Measurements from ENCODE around the gene LDAH.

LDAH gene

GRCh38 chr2:20691076-20691734, 131.7 kb downstream of the LDAH start:
- Histone ChIP-seq H3K4me2 (ENCODE audit: low read length) (no peak overlapping the region), H3K79me2 (no peaks in the 10 kb centered on the region), H3K4me1 (no peaks in the 10 kb centered on the region), H3K9ac (no peak overlapping the region), H2AFZ (no peak overlapping the region), H3K27me3 (ENCODE audit: control insufficient read depth, insufficient read depth, low read length) (no peaks in the 10 kb centered on the region), H3K4me3 (ENCODE audit: low read depth, low read length) (no peak overlapping the region), H3K36me3 (ENCODE audit: control insufficient read depth, insufficient read depth, low read length) (no peaks in the 10 kb centered on the region), H3K27ac (no peak overlapping the region), H3K9me3 (ENCODE audit: control insufficient read depth, low read length) (no peaks in the 10 kb centered on the region)
- no peak for TF ChIP-seq CTCF (IDR thresholded peaks at IDR 0.05)

GRCh38 chr2:20689428-20690264, 133.3 kb downstream of the LDAH start:
- H3K4me3 ChIP-seq (ENCODE audit: low read depth, low read length), result no peak overlapping the region
- H3K9ac ChIP-seq, result no peak overlapping the region
- no peaks in the 10 kb centered on the region for H3K4me1 ChIP-seq
- no peaks in the 10 kb centered on the region for H3K79me2 ChIP-seq
- no peak overlapping the region for H2AFZ ChIP-seq
- no peak overlapping the region for H3K4me2 ChIP-seq (ENCODE audit: low read length)
- no peaks in the 10 kb centered on the region for H3K27me3 ChIP-seq (ENCODE audit: control insufficient read depth, insufficient read depth, low read length)
- H3K9me3 ChIP-seq (ENCODE audit: control insufficient read depth, low read length), result no peaks in the 10 kb centered on the region
- no peak for TF ChIP-seq CTCF (IDR thresholded peaks at IDR 0.05)
- no peak overlapping the region for H3K27ac ChIP-seq
- H3K36me3 ChIP-seq (ENCODE audit: control insufficient read depth, insufficient read depth, low read length), result no peaks in the 10 kb centered on the region

GRCh38 chr2:20687260-20687832, 135.6 kb downstream of the LDAH start:
- no peak overlapping the region for H3K27ac ChIP-seq
- H3K36me3 ChIP-seq (ENCODE audit: control insufficient read depth, insufficient read depth, low read length), result no peaks in the 10 kb centered on the region
- H3K9ac ChIP-seq, result no peak overlapping the region
- TF ChIP-seq CTCF (IDR thresholded peaks at IDR 0.05), result no peak
- H3K27me3 ChIP-seq (ENCODE audit: control insufficient read depth, insufficient read depth, low read length), result no peaks in the 10 kb centered on the region
- H3K79me2 ChIP-seq, result no peaks in the 10 kb centered on the region
- H3K4me2 ChIP-seq (ENCODE audit: low read length), result no peak overlapping the region
- no peak overlapping the region for H2AFZ ChIP-seq
- no peaks in the 10 kb centered on the region for H3K4me1 ChIP-seq
- no peaks in the 10 kb centered on the region for H3K9me3 ChIP-seq (ENCODE audit: control insufficient read depth, low read length)
- no peak overlapping the region for H3K4me3 ChIP-seq (ENCODE audit: low read depth, low read length)

GRCh38 chr2:20684581-20685063, 138.3 kb downstream of the LDAH start:
- H3K36me3 ChIP-seq (ENCODE audit: control insufficient read depth, insufficient read depth, low read length), result no peaks in the 10 kb centered on the region
- no peak for TF ChIP-seq CTCF (IDR thresholded peaks at IDR 0.05)
- H3K4me1 ChIP-seq, result no peaks in the 10 kb centered on the region

More at GRCh38 chr2:20684581-20685063, 138.3 kb downstream of the LDAH start:
- Histone ChIP-seq H3K9ac (no peak overlapping the region), H3K27ac (no peak overlapping the region), H3K4me2 (ENCODE audit: low read length) (no peak overlapping the region), H3K4me3 (ENCODE audit: low read depth, low read length) (no peak overlapping the region), H3K27me3 (ENCODE audit: control insufficient read depth, insufficient read depth, low read length) (no peaks in the 10 kb centered on the region), H3K9me3 (ENCODE audit: control insufficient read depth, low read length) (no peaks in the 10 kb centered on the region), H2AFZ (no peak overlapping the region), H3K79me2 (no peaks in the 10 kb centered on the region)

Data from parathyroid adenoma (tissue), 2 donors.